Non-pigmented ciliary epithelial cell (primary cell): ENCODE measurements around the gene NFIX.
"Not testable (repeated sequence)": the region's sequence is repeated elsewhere in the genome, so short reads cannot be mapped to it uniquely, and the experiment has no call there.

Experiments
- DNase-seq: peaks from one replicate; pipeline ENCODE4 v3.0.0-alpha.2; 2010; ENCODE audit warnings: low read depth

The NFIX gene

DNA sequence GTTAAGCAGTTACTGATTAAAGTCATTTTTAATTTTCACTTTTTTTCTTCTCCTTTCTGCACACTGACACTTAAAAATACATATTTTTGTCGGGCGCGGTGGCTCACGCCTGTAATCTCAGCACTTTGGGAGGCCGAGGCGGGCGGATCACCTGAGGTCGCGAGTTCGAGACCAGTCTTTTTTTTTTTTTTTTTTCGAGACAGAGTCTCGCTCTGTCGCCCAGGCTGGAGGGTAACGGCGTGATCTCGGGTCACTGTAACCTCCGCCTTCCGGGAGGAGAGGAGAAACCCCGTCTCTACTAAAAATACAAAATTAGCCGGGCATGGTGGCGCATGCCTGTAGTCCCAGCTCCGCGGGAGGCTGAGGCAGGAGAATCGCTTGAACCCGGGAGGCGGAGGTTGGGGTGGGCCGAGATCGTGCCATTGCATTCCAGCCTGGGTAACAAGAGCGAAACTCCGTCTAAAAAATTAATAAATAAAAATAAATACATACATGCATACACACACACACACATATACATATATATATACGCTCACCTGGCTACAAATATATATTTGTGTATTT, 37.8 kb upstream of the NFIX start:
- not testable (repeated sequence) for DNase-seq

DNA sequence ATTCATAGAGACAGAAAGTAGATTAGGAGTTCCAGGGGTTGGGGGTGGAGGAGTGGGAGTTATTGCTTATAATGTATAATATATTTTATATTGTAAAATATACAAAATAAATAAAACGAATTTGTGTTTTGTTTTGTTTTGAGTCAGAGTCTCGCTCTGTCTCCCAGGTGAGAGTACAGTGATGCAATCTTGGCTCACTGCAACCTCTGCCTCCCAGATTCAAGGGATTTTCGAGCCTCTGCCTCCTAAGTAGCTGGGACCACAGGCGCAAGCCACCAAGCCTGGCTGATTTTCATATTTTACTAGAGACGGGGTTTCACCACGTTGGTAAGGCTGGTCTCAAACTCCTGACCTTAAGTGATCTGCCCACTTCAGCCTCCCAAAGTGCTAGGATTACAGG, 35.8 kb upstream of the NFIX start:
- no peak for DNase-seq

DNA sequence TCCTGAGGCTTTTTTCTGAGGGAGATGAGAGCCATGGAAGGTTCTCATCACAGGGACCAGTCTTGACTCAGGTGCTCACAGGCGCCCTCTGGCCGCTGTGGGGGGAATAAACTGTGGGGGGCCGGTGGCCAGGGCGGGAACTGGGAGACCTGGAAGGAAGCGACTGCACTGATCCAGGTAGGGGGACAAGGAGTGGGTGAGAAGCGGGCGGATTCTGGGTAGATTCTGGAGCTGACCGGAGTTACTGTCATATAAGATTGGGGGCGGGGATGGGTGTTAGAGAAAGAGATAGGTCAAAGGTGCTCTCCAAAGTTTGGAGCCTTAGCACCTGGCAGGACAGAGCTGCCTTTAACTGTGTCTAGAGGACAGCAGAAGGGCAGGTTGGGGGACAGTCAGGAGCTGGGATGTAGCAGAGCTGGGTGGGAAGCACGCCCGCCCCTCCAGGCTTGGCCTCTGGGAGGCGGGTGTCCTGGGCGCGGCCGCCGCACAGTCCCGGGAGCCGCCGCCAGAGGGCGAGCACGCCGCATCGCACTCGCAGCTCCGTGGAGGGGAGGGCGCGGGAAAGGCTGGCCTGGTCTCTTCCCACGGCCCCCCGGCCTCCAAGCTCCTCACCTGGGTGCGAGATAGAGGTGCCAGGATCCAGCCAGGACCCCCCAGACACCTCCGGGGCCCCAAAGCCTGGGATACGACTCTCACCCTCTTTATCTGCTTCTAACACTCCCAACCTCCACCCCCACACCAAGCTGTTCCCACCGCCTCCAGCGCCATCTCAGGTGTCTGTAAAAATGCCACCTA, 30.1 kb upstream of the NFIX start:
- no peak for DNase-seq

DNA sequence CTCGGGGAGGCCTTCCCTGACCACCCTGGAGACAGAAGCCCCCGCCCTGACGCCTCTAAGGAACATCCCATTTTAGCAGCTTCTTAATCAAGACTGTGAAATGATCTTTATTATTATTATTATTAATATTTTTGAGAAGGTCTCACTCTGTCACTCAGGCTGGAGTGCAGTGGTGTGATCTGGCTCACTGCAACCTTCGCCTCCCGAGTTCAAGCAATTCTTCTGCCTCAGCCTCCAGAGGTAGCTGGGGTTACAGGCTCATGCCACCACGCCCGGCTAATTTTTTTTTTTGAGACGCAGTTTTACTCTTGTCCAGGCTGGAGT, 29.5 kb upstream of the NFIX start:
- DNase-seq = no peak

DNA sequence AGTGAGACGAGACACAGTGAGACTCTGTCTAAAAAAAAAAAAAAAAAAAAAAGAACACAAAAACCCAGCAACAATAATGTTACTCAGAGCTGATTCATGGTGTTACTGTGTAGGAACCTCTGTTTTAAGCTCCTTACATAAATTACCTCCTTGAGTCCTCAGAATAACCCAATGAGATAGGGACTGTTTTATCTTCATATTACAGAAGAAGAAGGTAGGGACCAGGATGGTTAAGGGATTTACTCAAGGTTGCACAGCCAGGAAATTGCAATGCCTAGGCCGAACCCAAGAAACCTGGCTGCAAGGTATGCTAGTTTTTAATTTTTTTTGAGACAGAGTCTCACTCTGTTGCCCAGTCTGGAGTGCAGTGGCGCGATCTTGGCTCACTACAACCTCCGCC, 27.4 kb upstream of the NFIX start:
- no peak for DNase-seq

DNA sequence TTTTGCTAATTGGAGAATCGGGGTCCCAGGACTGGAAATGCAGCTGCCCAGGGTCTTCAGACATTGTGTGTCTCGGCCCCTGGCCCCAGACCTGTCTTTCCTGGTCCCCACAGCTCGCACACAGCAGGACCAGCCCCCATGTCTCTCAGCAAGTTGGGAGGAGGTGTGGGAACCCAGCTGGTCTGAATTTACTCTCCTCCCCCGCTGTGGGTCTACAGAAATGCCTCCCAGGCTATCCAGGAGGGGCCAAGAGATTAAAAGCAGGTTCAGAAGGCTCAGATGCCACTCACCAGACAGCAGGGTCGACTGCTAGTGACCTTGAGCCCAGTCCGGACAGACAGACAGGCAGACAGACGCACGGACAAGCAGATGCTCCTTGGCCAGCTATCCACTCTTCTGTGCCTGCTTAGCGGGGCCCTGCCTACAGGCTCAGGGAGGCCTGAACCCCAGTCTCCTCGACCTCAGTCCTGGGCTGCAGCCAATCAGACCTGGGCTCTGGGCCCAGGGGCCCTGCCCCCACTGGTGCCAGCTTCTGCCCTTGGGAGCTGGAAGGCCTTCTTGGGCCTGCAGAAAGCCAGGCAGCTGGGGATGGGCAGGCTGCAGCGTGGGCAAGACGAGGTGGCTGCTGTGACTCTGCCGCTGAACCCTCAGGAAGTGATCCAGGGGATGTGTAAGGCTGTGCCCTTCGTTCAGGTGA, 25.8 kb upstream of the NFIX start, which contains the start of gene DAND5:
Gene DAND5 (plus strand): TSS at position 285 of the 697 bp plus-strand sequence. CDS start 85 bp downstream, at position 370.
- no peak for DNase-seq

DNA sequence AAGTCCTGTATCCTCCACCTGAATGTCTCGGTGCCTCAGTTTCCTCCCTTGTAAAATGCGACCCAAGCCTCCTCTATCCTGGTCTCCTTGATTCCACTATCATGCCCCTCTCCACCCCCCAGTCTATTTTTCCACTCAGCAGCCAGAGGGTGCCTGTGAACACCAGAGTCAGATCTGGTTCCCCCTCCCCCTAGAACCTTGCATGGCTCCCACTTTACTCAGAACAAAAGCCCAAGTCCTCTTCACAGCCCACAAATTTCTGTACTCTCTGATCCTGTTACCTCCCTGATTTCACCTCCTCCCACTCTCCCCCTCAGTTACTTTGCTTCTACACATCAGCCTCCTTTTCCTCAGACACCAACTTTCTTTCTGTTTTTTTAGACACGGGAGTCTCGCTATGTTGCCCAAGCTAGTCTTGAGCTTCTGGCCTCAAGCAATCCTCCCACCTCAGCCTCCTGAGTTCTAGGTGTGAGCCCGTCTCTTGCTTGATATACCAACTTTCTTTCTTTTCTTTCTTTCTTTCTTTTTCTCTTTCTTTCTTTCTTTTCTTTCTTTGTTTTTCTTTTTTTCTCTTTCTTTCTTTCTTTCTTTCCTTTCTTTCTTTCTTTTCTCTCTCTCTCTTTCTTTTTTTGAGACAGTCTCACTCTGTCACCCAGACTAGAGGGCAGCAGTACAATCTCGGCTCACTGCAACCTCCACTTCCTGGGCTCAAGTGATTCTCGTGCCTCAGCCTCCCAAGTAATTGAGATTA, 25.0 kb upstream of the NFIX start:
- DNase-seq = no peak

DNA sequence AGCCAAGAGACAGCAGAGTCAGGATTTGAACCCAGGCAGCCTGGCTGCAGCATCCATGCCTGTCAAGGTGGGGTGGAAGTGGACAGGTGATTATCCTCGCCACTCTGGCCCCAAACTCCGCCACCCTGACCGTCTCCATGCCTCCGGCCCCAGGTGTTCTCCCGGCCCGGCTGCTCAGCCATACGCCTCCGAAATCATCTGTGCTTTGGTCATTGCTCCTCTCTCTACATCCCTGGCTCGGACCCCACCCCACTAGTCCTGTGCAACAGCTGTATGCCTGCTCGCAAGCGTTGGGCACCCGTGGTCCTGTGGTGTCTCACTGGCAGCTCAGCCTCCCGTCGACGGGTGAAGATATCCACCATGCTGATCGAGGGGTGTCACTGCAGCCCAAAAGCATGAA, 22.0 kb upstream of the NFIX start:
- no peak for DNase-seq

DNA sequence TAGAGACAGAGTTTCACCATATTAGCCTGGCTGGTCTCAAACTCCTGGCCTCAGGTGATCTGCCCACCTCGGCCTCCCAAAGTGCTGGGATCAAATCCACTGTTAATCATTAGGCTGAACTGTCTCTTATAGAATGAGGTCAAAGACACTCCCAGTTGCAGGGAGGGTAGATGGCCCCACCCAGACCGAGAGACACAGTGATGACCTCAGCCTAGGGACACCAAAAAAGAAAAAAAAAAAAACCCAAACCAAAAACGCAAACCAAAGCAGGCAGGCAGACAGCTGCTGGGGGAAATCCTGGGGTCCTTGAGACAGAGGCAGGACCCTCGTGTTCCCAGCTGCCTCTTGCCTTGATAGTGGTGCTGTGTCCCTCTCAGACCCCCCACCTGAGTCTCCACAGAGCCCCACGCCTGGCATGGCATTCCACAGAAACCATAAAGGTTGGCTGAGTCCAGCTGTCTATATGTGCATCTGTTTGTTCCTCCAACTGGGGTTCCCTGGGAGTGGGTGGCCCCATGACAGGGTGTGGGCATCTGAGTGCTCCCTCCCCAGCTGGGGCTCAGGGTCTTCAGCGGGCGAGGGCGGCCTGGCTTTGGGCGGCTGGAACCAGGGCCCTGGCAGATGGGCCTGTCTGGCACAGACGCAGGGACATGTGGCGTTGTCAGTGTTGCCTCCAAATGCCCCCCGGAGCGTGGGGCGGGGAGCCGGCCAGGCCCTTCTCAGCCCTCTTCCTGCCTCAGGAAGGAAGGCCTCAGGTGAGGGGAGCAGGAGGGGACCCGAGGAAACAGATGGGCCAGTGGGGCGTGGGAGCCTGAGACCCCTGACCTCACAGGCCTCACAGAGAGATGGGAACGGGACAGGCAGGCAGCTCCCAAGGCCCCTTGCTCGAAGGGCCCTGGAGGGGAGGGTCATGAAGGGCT, 20.7 kb upstream of the NFIX start:
- no peak for DNase-seq

DNA sequence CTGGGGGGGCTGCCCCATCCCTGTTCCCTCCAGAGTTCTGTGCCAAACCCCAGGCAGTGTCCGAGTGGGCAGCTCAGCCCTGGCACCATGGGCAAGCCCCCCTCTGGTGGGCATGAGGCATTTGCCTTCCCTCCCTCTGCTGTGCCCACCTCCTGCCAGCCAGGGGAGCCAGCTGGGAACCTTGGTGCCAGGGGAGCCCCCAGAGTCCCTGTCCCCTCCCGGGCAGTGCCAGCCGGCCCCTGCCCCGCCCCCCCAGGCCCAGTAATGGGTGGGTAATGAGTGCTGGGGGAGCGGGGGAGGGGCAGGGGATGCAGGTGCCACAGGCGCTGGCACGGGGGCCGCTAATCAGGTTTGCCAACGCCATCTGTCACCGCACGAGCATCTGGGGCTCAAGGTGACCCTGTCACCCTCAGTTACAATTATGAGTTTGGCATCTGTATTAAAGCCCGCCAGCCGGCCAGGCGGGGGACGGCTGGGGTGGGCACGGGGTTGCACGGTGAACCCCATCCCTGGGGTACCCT, 20.0 kb upstream of the NFIX start:
- no peak for DNase-seq

DNA sequence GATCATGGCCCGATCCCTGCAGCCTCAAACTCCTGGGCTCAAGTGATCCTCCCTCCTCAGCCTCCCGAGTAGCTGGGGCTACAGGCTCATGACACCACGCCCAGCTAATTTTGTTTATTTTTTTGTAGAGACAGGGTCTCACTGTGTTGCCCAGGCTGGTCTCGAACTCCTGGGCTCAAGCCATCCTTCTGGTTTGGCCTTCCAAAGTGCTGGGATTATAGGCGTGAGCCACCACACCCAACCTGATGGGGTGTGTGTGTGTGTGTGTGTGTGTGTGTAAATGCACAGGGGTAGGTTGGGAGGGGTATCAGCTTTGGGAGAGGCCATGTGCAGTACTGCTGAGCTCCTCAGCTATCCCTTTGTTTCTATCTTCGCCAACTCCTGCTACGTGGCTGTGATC, 19.2 kb upstream of the NFIX start:
- DNase-seq = not testable (repeated sequence)

DNA sequence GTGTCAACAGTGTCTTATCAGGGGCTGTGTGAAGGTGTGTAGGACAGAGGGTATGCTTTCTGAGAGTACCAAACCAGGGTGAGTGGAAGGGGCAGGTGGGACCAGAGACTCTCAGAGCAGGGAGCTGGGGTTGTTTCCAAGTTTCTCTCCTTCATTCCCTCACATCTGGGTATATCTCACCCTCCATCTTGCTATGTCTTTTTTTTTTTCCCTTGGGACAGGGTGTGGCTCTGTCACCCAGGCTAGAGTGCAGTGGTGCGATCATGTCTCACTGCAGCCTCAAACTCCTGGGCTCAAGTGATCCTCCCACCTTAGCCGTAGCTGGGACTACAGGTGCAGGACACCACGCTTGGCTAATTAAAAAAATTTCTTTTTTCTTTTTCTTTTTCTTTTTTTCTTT, 15.3 kb upstream of the NFIX start:
- no peak for DNase-seq

DNA sequence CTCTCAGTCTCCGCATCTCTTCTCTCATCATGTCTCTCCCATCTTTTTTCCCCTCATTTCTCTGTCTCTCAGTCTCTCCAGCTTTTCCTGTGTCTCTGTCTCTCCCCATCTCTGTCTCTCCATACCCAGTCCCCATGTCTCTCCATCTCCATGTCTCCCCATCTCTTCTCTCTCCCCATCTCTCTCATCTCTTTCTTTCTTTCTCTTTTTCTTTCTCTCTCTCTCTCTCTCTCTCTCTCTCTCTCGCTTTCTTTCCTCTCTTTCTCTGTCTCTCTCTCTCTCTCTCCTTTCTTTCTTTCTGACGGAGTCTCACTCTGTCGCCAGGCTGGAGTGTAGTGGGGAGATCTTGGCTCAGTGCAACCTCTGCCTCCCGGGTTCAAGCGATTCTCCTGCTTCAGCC, 12.6 kb upstream of the NFIX start:
- no peak for DNase-seq

DNA sequence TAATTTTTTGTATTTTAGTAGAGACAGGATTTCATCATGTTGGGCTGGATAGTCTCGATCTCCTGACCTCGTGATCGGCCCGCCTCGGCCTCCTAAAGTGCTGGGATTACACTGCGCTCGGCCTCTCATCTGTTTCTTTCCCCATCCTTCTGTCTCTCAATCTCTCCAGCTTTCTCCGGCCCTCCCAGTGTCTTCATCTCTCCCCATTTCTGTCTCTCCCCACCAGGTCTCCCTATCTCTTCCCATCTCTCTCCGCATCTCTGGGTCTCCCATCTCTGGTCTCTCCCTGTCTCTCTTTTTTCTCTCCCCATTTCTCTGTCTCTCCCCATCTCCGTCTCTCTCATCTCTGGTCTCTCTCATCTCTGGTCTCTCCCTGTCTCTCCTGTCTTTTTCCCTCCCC, 12.2 kb upstream of the NFIX start:
- no peak for DNase-seq

DNA sequence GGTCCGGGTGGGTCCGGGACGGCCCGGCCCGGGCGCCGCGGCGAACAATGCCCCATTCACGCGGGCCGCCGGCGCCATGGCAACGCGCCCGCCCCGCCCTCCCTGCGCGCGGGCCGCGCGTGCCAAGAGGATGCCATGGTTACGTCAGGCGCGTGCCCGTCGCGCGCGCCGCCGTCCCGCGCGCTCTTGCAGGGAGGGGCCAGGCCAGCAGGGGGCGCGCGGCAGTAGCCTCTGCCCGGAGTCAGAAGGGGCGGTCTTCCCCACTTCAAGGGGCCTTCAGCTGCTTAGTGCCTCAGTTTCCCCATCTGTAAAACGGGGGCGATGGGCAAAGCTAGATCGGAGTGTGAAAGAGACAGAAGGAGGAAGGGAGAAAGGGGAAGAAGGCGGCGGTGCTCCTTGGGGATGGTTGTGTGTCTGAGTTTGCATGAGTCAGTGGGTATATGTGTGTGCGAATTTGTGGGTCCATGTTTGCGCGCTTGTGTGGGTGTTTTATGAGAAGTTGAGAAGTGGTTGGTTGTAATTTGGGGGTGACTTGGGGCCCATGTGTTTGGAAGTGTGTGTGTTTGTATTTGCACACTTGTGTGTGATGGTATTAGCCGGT, 11.6 kb upstream of the NFIX start:
- no peak for DNase-seq

DNA sequence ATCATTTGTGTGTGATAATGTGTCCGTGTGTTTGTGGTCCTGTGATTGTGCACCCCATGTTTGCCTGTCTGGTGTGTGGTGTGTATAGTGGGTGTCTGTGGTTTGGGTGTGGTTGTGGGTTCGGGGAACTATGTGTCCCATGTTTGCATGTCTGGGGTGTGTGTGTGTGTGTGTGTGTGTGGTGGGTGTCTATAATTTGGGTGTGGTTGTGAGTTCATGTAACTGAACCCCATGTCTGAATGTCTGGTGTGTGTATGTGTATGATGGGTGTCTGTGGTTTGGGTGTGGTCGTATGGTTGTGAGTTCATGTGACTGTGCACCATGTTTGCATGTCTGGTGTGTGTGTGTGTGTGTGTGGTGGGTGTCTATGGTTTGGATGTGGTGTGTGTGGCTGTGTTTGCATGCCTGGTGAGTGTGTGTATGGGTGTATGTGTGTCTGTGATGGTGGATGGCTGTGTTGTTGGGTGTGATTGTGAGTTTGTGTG, 11.1 kb upstream of the NFIX start:
- DNase-seq = no peak

DNA sequence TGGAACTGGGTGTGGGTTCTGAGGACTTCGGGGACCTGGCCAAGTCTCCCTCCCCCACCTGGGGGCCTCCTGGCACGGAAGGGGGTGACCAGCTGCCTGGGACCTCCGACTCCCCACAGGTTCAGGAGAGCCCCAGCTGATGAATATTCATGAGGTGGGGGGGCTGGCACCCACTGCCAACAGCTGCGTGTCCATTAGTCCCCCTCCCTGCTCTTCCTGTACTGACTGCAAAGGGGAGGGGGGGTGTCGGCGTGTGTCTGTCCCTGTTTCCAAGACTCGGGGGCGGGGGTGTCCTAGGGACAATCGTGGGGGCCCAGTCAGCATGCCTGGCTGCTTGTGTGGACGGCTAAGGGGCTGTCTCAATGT, 10.6 kb upstream of the NFIX start:
- DNase-seq = no peak

DNA sequence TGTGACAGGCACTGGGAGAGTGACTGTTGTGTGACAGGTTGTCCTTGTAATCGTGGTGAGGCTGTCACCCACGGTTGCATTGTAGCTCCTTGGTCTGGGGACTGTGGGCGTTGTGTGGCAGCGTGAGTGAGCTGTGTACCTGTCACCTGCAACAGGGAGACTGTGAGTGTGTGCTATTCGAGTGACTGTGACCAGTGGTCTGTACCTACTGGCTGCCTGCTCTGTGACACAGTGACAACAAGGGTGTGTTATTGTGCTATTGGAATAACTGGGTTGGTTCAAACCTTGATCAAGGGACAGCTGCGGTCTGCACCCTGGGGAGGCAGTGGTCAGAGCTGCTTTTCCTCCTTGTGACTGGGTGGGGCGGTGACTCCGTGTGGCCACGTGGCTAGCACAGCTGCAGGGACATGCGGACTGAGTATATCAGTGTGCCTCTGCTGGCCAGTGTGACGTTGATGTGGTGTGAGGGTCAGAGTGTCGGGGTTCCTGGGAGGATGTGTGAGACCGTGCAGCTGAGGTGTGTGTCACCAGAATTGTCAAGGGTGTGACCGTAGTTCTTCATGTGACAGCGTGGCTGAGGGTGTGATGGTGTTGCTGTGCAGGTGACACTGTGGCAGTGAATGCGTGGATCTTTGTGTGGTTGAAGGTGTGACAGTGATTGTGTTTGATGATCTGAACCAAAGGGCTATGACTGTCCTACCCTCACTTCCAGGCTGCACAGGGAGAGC, 10.1 kb upstream of the NFIX start:
- no peak for DNase-seq

DNA sequence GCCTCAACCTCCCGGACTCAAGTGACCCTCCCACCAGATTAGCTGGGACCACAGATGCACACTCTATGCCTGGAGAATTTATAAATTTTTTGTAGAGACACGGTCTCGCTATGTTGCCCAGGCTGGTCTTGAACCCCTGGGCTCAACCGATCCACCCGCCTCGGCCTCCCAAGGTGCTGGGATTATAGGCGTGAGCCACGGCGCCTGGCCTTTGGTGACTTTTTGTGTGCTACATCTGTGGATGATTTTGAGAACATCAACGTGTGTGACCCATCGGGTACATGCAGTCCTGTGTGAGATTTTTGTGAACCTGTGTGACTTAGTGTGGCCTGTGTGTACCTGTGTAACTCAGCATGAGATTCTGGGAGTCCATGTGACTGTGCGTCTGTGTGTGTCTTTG, 8.5 kb upstream of the NFIX start:
- DNase-seq = no peak

DNA sequence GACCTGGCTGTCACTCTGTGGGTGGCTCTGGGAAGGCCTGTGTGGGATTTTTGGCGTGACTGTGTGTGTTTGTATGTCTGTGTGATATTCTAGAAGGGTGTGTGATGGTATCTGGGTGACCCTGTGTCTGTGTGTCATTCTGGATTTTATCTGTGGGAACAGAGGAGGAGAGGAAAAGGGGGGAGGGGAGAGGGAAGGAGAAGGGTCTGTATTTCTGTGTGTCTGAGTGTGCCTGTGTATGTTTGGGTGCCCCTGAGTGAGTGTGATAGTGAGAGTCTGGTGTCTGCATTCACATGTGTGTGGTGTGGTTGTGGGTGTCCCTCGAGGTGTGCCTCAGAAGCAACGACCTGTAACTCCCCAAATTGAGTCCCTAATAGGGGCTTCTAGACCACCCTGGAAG, 8.1 kb upstream of the NFIX start:
- no peak for DNase-seq
